CD14-positive monocyte (primary cell): ENCODE measurements around the gene NPPA. TPM values are rescaled to one million over a fixed set of nuclear protein-coding genes. Genes with fewer than 3 reads are reported as not detected.
A peak's percentile ranks its signal among the peaks of the same experiment; 100 is the strongest.

Source experiments
- DNase-seq, 3 donors: peaks; one replicate each; pipeline ENCODE4 v3.0.0-alpha.2; 2011 to 2022
- H2AFZ ChIP-seq: 2 replicates; pipeline ENCODE4 v1.6.0; 2012; ENCODE audit warnings: mild to moderate bottlenecking, low read depth, low read length, inconsistent platforms; ENCODE audit not compliant: insufficient read depth, poor library complexity, severe bottlenecking
- H3K27ac ChIP-seq, 2 donors: 1 replicate in 1 of 2; 2 replicates in 1 of 2; pipeline ENCODE4 v1.5.1; 2012 to 2013; ENCODE audit warnings: low read length in 2 of 2, control low read depth in 1 of 2, inconsistent platforms in 1 of 2, low read depth in 1 of 2, mild to moderate bottlenecking in 1 of 2
- H3K27me3 ChIP-seq, 2 donors: one replicate each; pipeline versions ENCODE4 v1.6.0 to v1.6.1; 2011 to 2013; ENCODE audit warnings: low read length in 2 of 2; ENCODE audit not compliant: control insufficient read depth in 2 of 2, insufficient read depth in 2 of 2
- H3K36me3 ChIP-seq, 2 donors: replicated peaks in 1 of 2; 1 replicate in 1 of 2; 2 replicates in 1 of 2; pipeline versions ENCODE4 v1.5.1 to v1.6.1; 2012 to 2013; ENCODE audit warnings: low read length in 2 of 2, control low read depth in 1 of 2, inconsistent platforms in 1 of 2, mild to moderate bottlenecking in 1 of 2; ENCODE audit not compliant: insufficient read depth in 2 of 2, control insufficient read depth in 1 of 2
- H3K4me1 ChIP-seq, 2 donors: 1 replicate in 1 of 2; 2 replicates in 1 of 2; pipeline versions ENCODE4 v1.5.1 to v1.6.1; 2012 to 2013; ENCODE audit warnings: low read length in 2 of 2, control low read depth in 1 of 2, inconsistent platforms in 1 of 2, mild to moderate bottlenecking in 1 of 2, moderate library complexity in 1 of 2; ENCODE audit not compliant: insufficient read depth in 2 of 2, control insufficient read depth in 1 of 2
- H3K4me2 ChIP-seq: replicated peaks from 2 replicates; pipeline ENCODE3; 2012; ENCODE audit warnings: low read length, moderate library complexity, mild to moderate bottlenecking; ENCODE audit not compliant: poor library complexity, severe bottlenecking; ENCODE audit errors: extremely low read depth
- H3K4me3 ChIP-seq, 3 experiments: fragments of 200-600 bp in 1 of 3; sonication (generic) in 1 of 3; replicated peaks in 1 of 3; 1 replicate in 2 of 3; 2 replicates in 1 of 3; pipeline ENCODE4 v1.5.1; 2011 to 2013; ENCODE audit warnings: low read length in 3 of 3, mild to moderate bottlenecking in 3 of 3, control low read depth in 2 of 3, low read depth in 2 of 3, inconsistent platforms in 1 of 3, moderate library complexity in 1 of 3
- H3K79me2 ChIP-seq: 2 replicates; pipeline ENCODE4 v1.6.0; 2012; ENCODE audit warnings: mild to moderate bottlenecking, control low read depth, inconsistent platforms, low read length, moderate library complexity; ENCODE audit not compliant: insufficient read depth
- H3K9ac ChIP-seq: 2 replicates; pipeline ENCODE4 v1.6.0; 2017; ENCODE audit warnings: low read length, mild to moderate bottlenecking; ENCODE audit not compliant: insufficient read depth, poor library complexity, severe bottlenecking
- H3K9me3 ChIP-seq, 2 donors: replicated peaks in 1 of 2; 1 replicate in 1 of 2; 2 replicates in 1 of 2; pipeline versions ENCODE4 v1.5.1 to v1.6.1; 2012 to 2013; ENCODE audit warnings: low read length in 2 of 2, control low read depth in 1 of 2; ENCODE audit not compliant: control insufficient read depth in 1 of 2, insufficient read depth in 1 of 2
- H4K20me1 ChIP-seq: 2 replicates; pipeline ENCODE4 v1.6.0; 2012; ENCODE audit warnings: mild to moderate bottlenecking, low read length, control low read depth, moderate library complexity; ENCODE audit not compliant: insufficient read depth
- H3K27ac Mint-ChIP-seq, 7 donors: one replicate each; pipeline ENCODE4 v1.8.0; 2020; ENCODE audit warnings: mild to moderate bottlenecking in 7 of 7, mixed read lengths in 7 of 7, moderate library complexity in 6 of 7, inconsistent platforms in 2 of 7
- H3K27me3 Mint-ChIP-seq, 3 donors: one replicate each; pipeline ENCODE4 v1.8.0; 2021 to 2022; ENCODE audit warnings: low read depth in 3 of 3, mild to moderate bottlenecking in 3 of 3, mixed read lengths in 3 of 3, moderate library complexity in 3 of 3, inconsistent platforms in 1 of 3
- H3K36me3 Mint-ChIP-seq, 2 donors: one replicate each; pipeline ENCODE4 v1.8.0; 2020; ENCODE audit warnings: mixed read lengths in 2 of 2, inconsistent platforms in 1 of 2, mild to moderate bottlenecking in 1 of 2
- H3K4me1 Mint-ChIP-seq: one replicate; pipeline ENCODE4 v1.8.0; 2020; ENCODE audit warnings: mild to moderate bottlenecking, mixed read lengths
- H3K4me3 Mint-ChIP-seq, 2 donors: one replicate each; pipeline ENCODE4 v1.8.0; 2020; ENCODE audit warnings: mild to moderate bottlenecking in 2 of 2, mixed read lengths in 2 of 2, moderate library complexity in 1 of 2
- H3K9me3 Mint-ChIP-seq, 7 donors: one replicate each; pipeline ENCODE4 v1.8.0; 2020 to 2022; ENCODE audit warnings: mixed read lengths in 7 of 7, mild to moderate bottlenecking in 6 of 7, moderate library complexity in 6 of 7, inconsistent platforms in 2 of 7
- CTCF ChIP-seq: fragments of 200-600 bp; IDR thresholded peaks from one replicate; pipeline ENCODE4 v1.8.0; 2022; ENCODE audit warnings: antibody characterized with exemption, mild to moderate bottlenecking
- WGBS: methylation state at CpG from one replicate; pipeline ENCODE4 v1.1.5; 2013; ENCODE audit warnings: missing lambda C conversion rate; ENCODE audit not compliant: insufficient coverage; 5-methylcytosine and 5-hydroxymethylcytosine counted together
- intact Hi-C, 2 donors: fragments of 100-400 bp; cut with micrococcal nuclease; formaldehyde crosslinking; loops; one replicate each; pipeline versions ENCODE4 v1.15.0 to v1.15.1; 2023
- polyA plus RNA-seq, 3 donors: library from polyadenylated mRNA; depleted of rRNA in 1 of 3; unstranded in 2 of 3; stranded (reverse) in 1 of 3; fragments of 300-500 nt in 2 of 3; fragments of >200 nt in 1 of 3; fragmentation: Illumina TruSeq in 2 of 3; gene quantifications; 1 replicate in 2 of 3; 2 replicates in 1 of 3; pipeline ENCODE4 v1.2.3, GENCODE V29; 2012 to 2021

Gene NPPA
- polyA plus RNA-seq, 3 donors = not detected

- peaks cover 2% of the 10 kb centered on the region for H3K4me1 Mint-ChIP-seq
- no peak overlapping the region for H3K4me3 Mint-ChIP-seq
- no peak for TF ChIP-seq CTCF
- Histone ChIP-seq H2AFZ (no peak overlapping the region), H3K79me2 (no peaks in the 10 kb centered on the region), H3K9me3 (no peaks in the 10 kb centered on the region), H3K27ac (no peak overlapping the region), H3K4me1 (no peaks in the 10 kb centered on the region), H3K9ac (no peak overlapping the region), H4K20me1 (peaks cover 17% of the 10 kb centered on the region), H3K4me2 (no peak overlapping the region), H3K4me3 (no peak overlapping the region), H3K36me3 (peaks cover 93 to 97% of the 10 kb centered on the region in 2 donors), H3K27me3 (no peaks in the 10 kb centered on the region)
- H3K27ac Mint-ChIP-seq = no peak overlapping the region
- H3K27me3 Mint-ChIP-seq = no peaks in the 10 kb centered on the region
- 96% methylated on average over 11 of the region's 13 CpGs for WGBS
- intact Hi-C loops = no loop called here
- DNase-seq = no peak
- peaks cover 88 to 89% of the 10 kb centered on the region in 2 donors for H3K36me3 Mint-ChIP-seq
- no peaks in the 10 kb centered on the region for H3K9me3 Mint-ChIP-seq
These were observed 13.7 kb downstream of the NPPA start for GRCh38 chr1:11833900-11834299.

GRCh38 chr1:11833497-11833896 is 14.1 kb downstream of the NPPA start:
- H3K4me1 ChIP-seq = no peaks in the 10 kb centered on the region
- TF ChIP-seq CTCF = no peak
- no peaks in the 10 kb centered on the region for H3K9me3 ChIP-seq
- H3K4me3 Mint-ChIP-seq = no peak overlapping the region
- H3K27ac ChIP-seq = no peak overlapping the region
- H3K9me3 Mint-ChIP-seq = no peaks in the 10 kb centered on the region
- no peaks in the 10 kb centered on the region for H3K4me1 Mint-ChIP-seq
- H3K27ac Mint-ChIP-seq = peak overlapping the region in 1 of 7 donors; percentile 28
- peaks cover 88 to 89% of the 10 kb centered on the region in 2 donors for H3K36me3 Mint-ChIP-seq
- peaks cover 16% of the 10 kb centered on the region for H4K20me1 ChIP-seq
- 95% methylated on average over 8 of the region's 8 CpGs for WGBS
- no peak overlapping the region for H2AFZ ChIP-seq
- peaks cover 94 to 99% of the 10 kb centered on the region in 2 donors for H3K36me3 ChIP-seq
- no peak for DNase-seq
- no peaks in the 10 kb centered on the region for H3K27me3 ChIP-seq
- no peaks in the 10 kb centered on the region for H3K79me2 ChIP-seq
- intact Hi-C loops = no loop called here
- H3K4me2 ChIP-seq = no peak overlapping the region
- H3K27me3 Mint-ChIP-seq = no peaks in the 10 kb centered on the region
- no peak overlapping the region for H3K4me3 ChIP-seq
- H3K9ac ChIP-seq = no peak overlapping the region
